ENCODE measurements around the gene INO80D. TPM values are rescaled to one million over a fixed set of nuclear protein-coding genes. Genes with fewer than 3 reads are reported as not detected.

INO80D gene
- total and polyA plus RNA-seq, 2 experiments from 2014 or later: 17.5 to 37.4 TPM

GRCh38 chr2:206075113-206075512, 10.9 kb downstream of the INO80D start:
- Histone ChIP-seq H3K4me1 (ENCODE audit: insufficient read depth) (peaks cover 35% of the 10 kb centered on the region), H2AFZ (no peak overlapping the region), H3K27me3 (ENCODE audit: insufficient read depth) (no peaks in the 10 kb centered on the region), H4K20me1 (replicated peaks; ENCODE audit: insufficient read depth) (0 out of 2 replicates have a peak, but pooled peaks cover 6% of the 10 kb centered on the region), H3K27ac (ENCODE audit: low read depth) (peak overlapping the region; percentile 9), H3K9me2 (ENCODE audit: insufficient read depth) (no peaks in the 10 kb centered on the region), H3F3A (replicated peaks; ENCODE audit: low read depth) (peaks cover 8% of the 10 kb centered on the region; the same call in 1 of the 2 replicates), H3K4me3 (no peak overlapping the region), H3K36me3 (ENCODE audit: insufficient read depth) (no peaks in the 10 kb centered on the region; the same call in 1 of the 2 replicates), H3K79me2 (replicated peaks; ENCODE audit: insufficient read depth) (peaks cover 92% of the 10 kb centered on the region), H3K4me2 (no peak overlapping the region)
- peaks cover 41% of the 10 kb centered on the region for H3K4me1 Mint-ChIP-seq
- no peak for ATAC-seq
- no peak for TF ChIP-seq ZNF462 (CRISPR knock-in tag; IDR thresholded peaks at IDR 0.05)
- no peak for TF ChIP-seq EZH2 (IDR thresholded peaks at IDR 0.05; ENCODE audit: low read depth, unreplicated experiment)
- TF ChIP-seq POLR2AphosphoS5 (IDR thresholded peaks at IDR 0.05; ENCODE audit: low read depth): no peak
- TF ChIP-seq NANOG (IDR thresholded peaks at IDR 0.05; ENCODE audit: borderline replicate concordance): no peak
- no peak for TF ChIP-seq ZNF114 (CRISPR knock-in tag; IDR thresholded peaks at IDR 0.05)
- no peak for TF ChIP-seq CREB1 (CRISPR knock-in tag; IDR thresholded peaks at IDR 0.05; ENCODE audit: low read depth)
- TF ChIP-seq STAT1 (IDR thresholded peaks at IDR 0.05; ENCODE audit: unreplicated experiment): no peak
- TF ChIP-seq ETS1 (IDR thresholded peaks at IDR 0.05): no peak
- TF ChIP-seq REST (IDR thresholded peaks at IDR 0.05; ENCODE audit: unreplicated experiment): no peak
- no peak for TF ChIP-seq EZH2phosphoT487 (IDR thresholded peaks at IDR 0.05; ENCODE audit: unreplicated experiment)
- H3K27me3 Mint-ChIP-seq (ENCODE audit: insufficient read depth, low read depth, poor library complexity): peaks cover 17% of the 10 kb centered on the region
- H3K36me3 Mint-ChIP-seq (ENCODE audit: low read depth): peaks cover 20% of the 10 kb centered on the region; the same call in 2 of the 3 replicates
- no peak for DNase-seq (ENCODE audit: low spot score)
- no peaks in the 10 kb centered on the region for H3K9me3 Mint-ChIP-seq
- H3K4me3 Mint-ChIP-seq: no peak overlapping the region
- peak overlapping the region; percentile 11 for H3K27ac Mint-ChIP-seq

Measured in GM23338 (cell line).